T47D (cell line): ENCODE measurements around the gene NOS1.

Experiments used
- DNase-seq, 2 experiments: peaks; one replicate each; pipeline versions ENCODE4 v3.0.0 to v3.0.0-alpha.2; 2011 to 2012; ENCODE audit warnings: low read depth in 1 of 2, low spot score in 1 of 2
- JUND ChIP-seq: IDR thresholded peaks from 2 replicates; pipeline ENCODE4 v1.6.1; 2012; ENCODE audit warnings: low read depth
- in situ Hi-C: cut with HindIII; loops from 2 replicates; pipeline ENCODE4 v1.10.0; 2016; ENCODE audit warnings: low sequenced_read_pairs, low pct_unique_long_range_greater_than_20kb

The NOS1 gene

DNA sequence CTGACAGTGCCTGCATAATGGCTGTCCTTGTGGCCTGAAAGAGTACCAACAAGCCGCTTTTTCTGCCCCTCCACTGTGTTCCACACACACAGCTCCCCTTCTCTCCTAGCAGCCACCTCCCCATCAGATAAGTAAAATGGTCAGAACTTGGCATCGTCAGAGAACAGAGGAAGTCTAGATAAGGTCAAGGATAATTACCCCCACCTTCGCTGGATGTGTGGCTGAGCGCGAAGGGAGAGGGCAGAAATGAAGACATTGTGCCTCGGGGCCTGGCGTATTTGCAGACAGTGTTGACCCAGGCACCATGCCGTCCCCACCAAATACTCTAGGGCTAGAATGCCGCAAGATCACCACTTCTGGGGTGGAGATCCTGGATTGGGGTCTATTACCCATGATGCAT lies 201.8 kb downstream of the NOS1 start:
- DNase-seq: no peak
- in situ Hi-C loops: no loop called here
- no peak for TF ChIP-seq JUND

DNA sequence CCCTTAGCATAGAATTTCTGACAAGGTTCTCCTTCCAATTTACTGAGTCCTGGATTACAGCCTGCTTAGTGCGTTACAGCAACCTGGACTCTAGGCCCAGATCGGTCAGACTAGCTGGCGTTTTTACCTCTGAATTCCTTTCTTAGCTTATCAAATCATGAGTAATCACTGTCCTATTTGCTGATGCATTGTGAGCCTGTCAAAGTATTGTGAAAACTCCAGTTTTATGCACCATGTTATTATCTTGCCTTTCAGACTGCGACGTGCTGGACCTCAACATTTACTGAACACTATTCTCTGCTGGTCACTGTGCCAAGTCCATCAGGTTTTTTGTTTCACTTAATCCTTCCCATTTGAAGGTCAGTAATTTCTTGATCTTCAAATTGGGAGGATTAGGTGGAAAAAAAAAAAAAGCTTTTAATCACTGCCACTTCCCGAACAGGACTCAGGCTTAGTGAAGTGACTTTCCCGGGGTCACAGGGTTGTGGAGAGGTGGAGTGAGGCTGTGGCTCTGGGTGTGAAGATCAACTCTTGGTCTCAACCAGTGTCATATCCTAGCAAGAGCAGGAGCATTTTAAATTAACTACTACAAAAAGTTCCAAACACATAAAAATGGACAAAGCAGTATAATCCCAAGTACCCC lies 202.4 kb downstream of the NOS1 start:
- no peak for TF ChIP-seq JUND
- DNase-seq: no peak
- in situ Hi-C loops: no loop called here
